Activated CD8-positive, alpha-beta memory T cell treated with anti-CD3 and anti-CD28 coated beads, Interleukin-2, amount 50 U/mL, for 1 hour (primary cell): Measurements from ENCODE around the gene SIGLEC1.

Source experiments
- DNase-seq: peaks from one replicate; pipeline ENCODE4 v3.0.0-alpha.2; 2020; ENCODE audit errors: extremely low read depth

Gene SIGLEC1

DNA sequence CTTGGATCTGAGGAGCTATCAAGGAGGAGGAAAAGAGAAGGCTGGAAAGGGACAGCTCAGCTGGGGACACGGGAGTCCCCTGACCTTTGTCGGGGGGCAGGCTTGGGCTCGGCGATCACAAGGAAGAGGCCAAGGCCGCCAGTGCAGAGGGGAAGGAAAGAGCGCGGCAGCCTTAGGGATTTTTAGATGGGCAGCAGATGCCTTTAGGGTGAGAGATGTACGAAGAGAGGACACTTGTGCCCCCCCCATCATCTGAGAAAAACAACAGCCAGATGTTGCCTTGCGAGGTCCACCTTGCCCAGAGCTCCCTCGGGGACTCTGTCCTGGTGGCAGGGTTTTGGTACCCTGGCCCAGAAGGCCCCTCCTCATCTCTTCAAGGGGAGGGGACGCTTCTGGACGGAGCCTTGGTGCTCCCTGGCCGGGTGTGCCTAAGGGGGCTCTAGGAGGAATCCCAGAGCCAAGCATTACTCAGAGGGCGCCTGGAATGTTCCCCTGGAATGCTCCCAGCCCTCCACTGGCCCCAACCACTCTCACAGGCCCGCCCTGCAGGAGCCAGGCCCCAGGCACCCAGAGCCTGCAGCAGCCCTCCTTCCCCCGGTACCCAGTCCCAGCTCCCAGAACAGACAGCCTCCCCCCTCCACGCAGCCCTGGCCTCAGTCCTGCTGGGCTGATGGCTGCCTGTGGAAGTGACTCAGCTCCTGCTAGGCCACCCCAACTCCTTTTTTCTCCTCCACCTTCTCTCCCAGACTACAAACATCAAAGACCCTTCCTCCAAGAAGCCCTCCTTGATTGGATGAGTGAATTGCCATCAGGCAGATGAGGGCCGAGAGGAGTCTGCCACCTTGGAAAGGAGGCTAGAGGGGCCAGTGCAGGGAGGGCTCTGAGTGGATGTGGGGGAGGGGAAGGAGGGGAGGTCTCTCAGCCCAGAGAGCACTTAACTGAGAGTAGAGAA lies 32.4 kb downstream of the SIGLEC1 start:
- DNase-seq, result no peak

DNA sequence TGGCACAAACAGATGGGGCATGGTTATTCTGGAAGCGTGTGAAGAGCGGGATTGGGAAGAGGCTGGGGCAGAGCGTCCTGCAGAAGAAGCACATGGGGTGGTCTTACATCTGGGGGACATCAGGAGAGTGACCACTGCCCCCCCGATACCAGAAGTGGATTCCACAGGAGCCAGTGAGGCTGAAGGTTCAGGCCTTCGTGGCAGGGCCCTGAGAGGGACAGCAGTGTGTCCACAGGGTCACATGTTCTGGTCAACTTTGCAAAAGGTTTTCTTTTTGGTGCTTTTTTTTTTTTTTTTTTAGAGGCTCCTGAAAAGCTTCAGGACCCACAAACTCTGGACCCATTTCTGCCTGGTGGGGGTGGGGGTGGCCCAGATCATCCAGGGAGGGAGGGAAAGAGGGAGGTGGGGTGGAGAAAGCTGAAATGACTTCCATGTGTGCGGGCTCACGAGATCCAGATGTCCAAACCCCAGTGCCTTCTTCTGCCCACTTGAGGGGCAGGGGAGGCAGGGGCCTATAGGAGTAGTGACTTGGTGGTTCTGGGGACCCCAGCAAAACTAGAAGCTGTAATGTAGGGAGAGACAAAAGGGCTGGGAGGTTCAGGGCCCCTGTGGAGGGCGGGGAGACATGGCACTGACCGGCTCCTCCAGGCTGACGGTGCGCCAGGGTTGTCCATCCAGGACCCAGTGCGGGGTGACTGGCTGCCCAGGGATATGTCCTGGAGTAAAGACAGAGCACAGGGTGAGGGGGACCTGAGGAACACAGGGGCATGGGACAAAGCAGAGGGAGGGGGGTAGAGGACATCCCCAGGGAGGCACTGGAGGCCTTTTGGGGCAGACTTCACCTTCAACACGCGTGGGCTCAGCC lies 33.3 kb downstream of the SIGLEC1 start:
- DNase-seq, result no peak

DNA sequence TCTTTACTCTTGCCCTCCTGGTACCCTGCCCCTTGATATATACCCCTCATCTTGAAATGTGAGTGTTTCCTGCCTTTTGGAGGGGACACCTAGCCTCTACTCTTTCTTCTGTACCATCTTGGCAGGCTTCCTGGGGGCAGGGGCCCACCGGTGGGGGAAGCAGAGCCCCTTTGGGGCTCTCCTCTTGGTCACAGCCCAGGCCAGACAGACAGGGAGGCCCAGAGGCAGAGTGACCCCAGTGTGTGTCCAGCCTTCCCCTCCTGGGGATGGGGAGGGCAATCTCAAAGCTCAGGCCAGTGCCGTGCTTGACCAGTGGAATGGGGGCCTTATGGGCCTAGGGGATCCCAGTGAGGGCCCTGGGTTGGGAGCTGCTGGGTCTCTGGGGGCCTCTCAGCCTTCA lies 34.2 kb downstream of the SIGLEC1 start:
- no peak for DNase-seq

DNA sequence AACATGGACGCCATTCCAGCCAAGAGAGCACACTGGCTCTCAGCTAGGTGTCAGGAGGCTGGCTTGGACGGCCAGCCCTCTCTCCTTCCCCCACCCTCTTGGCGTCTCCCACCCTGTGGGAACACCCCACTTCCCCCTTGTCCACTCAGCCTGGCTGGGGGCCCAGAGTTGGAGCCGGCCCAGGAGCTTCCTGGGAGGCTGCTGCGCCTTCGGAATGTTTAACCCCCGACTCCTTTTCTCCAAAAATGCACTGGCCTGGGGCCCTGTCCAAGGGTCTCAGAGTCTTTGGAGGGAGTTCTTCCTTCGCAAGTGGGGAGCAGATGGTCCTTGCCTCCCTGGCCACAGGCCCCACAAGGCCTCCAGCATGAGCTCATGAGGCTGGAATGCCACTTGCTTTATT lies 34.7 kb downstream of the SIGLEC1 start:
- no peak for DNase-seq

DNA sequence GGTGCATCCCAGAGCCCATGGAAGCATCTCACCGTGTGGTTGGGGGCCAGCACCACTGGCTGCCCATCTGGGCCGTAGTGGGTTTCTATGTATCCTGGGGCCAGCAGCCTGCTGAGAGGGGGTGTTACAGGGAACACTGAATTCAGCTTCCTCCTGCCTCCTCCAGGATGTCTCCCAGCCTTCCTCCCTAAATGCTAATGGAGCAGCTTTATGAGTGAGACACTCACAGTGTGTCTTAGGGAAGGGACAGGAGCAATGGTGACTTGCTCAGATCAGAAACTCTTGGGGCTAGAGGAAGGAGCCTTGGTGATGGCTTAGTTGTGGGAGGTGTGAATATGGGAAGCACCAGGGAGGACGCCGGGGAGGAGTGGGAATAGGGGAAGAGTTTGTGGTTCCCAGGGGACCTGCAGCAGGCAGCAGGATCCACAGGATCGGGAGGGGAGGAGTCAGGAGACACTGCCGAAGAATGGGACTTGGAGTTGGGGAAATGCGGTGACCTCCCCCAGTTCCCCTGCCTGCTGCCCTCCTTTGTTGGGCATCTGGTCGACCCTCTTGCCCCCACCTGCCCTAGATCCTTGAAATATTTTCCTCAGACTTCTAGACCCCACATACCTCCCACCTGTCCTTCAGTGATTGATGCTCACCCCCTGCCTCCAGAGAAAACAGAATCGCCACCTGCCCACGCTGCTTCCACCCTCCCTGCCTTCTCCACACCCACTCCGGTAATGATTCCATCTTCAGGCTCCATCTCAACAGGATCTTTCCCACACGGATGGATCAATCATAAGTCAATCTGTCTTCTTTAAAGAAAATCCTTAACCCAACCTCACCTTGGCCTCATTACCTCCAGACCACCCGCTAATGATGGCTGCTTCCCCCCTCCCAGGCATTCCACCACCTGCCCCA lies 37.2 kb downstream of the SIGLEC1 start:
- no peak for DNase-seq

DNA sequence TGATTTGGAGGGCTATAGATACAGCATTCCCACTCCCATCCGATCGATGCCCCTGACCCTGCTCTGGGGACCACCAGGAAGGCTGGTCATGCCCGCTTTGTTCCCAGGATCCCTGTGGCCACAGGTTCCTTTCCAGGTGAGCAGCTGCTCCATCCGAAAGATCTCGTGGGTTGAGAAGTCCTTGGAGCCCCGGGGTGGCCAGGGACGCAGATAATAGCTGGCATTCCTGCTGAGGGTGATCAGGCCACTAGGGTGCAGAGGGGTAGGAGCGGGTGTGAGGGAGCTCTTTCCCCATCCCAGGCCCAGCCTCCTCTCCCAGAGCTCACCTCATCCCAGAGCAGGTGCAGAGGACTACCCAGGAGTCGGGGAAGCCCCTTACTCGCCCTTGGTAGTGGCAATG lies 38.0 kb downstream of the SIGLEC1 start:
- DNase-seq, result no peak

DNA sequence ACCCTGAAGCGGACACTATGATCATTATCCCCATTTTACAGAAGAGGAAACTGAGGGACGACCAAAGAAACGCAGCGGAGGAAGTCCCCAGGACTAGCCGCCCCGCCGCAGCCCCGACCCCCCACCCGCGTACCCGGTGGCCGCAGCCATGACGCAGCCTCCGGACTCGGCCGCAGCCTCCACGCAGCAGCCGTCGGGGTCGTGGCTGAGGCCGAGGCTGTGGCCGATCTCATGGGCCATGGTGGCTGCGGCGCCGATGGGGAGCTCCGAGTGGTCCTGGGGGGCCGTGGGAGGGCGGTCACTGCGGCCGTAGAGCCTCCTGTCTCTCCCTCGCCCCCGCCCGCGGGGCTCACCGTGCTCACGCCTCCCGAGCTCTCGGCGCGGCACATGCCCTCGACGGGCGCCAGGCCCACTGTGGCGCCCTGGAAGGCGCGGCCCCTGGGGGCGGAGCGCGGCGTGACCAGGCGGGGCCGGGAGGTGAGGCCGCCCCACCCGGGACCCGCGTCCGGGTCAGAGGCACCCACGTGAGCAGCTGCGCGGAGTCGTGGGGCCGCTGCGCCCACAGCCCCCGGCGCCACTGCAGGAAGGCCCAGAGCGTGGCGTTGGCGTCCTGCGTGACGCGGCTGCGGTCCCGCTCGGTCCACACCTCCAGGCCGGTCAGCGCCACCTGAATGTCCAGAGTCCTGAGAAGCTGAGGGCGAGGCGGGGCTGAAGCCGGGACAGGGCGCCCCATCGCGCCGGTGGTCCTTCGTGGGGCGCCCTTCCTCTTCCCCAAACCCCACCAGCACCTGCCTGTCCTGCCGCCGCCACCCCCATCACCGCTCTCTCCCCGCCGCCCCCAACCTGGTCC lies 39.0 kb downstream of the SIGLEC1 start:
- DNase-seq, result no peak

DNA sequence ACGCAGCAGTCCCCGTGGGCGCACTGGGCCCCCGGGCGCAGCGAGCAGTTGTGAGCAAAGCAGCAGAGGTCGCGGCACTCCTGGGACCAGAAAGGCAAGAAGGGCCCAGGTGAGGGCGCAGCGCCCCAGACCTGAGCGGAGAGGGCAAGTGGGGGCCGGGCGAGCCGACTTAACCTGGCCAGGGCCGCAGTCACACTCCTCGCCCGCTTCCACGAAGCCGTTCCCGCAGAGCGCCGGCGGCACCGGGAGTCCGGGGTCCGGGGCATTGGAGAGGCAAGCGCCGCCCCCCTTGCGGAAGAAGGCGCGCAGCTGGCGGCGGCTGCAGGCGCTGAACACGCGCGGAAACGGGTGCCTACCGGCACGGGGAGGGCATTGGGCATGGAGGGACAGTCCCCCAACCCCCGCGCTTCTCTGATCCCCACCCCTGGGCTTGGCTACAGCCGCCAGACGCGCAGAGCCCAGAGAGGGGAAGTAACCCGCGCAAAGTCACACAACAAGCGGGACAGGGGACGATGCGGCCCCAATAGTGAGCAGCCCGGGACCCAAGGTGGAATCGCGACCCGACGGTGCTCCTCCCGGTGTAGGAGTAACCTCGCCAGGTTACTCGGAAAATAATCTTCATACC lies 39.7 kb downstream of the SIGLEC1 start:
- no peak for DNase-seq

DNA sequence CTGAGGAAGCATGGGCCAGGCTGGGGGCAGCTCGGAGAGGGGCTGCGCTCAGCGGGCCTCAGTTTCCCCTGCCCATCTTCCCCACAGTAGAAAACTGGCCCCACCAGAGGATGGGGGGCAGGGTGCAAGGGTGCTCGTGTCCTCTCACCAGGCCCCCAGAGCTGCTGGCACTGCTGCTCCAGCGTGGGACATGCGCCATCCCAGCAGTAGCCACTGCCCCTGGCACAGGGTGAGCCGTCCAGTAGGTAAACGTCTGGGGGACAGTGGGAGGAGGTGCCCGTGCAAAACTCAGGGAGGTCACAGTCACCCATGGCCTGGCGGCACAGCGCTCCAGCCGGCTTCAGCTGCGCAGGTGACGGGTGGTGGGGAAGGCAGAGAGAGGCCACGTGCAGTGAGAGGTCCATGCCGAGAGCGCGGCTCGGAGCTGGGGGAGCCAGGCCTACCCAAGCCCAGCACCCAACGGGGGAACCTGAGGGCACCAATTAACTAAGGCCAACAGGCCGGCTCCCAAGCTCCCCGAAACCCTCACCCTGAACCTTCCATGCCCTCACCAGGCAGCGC lies 40.3 kb downstream of the SIGLEC1 start:
- DNase-seq, result no peak

DNA sequence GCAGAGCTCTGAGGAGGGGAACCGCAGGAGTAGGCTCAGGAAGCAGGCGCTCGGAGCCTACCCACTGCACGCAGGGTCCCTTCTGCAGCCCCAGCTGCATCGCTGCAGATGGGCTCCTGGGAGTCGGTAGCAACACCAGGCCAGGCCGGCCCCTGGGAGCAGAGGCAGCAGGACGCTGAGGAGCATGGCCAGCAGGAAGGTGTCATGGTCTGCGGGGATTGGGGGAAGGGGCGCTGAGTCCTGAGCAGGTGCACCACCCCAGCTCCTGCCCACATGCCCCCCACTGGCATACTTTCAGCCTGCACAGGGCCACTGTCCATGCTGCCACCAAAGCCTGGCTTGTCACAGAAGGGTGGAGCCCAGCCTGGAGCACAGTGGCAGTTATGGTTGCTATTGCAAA lies 41.5 kb downstream of the SIGLEC1 start:
- no peak for DNase-seq

DNA sequence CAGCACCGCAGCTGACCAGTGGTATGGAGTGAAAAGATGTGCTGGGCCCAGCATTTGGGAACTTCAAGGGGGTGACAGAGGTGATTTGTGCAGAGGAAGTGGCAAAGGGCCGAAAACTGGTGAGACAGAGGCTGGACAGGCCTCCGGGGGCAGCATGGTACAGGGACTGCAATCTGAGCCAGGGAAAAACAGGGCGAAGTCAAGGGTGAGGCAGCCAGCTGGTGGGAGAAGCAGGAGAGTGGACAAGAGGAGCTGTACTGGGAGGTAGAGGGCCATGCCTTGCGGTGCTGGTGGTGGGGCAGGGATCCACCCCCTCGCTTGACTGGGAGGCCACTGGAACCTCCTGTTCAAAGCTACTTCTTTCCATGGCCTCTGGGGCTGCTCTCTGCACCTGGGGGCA lies 41.9 kb downstream of the SIGLEC1 start:
- DNase-seq, result no peak

DNA sequence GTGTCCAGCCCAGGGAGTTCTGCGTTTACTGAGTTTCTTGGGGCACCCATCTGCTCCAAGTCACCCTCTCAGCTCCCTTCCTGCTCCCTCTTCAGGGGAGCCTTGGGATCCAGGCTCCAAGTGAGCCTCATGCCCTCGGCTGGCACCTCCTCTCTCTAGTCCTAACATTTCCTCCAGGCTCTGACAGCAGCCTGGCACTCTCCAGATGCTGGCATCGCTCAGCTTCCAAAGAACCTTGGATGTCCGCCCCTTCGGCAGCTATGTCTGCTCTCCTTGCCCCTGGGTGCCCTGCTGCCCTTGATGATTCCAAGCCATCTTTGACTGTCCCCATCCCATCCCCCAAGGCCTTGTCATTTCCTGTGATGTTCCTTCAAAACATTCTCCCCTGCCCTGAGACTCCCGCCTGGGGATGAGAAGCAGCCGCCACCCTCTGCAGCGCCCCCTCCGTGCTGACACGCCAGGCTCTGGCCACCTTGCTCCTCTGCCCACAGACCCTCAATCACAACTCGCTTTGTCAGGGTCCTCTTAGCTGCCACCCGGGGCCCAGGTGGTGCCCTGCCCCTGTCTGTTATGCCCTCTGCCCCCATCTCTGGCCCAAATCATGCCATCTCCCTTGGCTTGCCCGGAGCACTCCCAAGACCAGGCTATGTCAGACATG lies 42.6 kb downstream of the SIGLEC1 start:
- DNase-seq, result no peak

DNA sequence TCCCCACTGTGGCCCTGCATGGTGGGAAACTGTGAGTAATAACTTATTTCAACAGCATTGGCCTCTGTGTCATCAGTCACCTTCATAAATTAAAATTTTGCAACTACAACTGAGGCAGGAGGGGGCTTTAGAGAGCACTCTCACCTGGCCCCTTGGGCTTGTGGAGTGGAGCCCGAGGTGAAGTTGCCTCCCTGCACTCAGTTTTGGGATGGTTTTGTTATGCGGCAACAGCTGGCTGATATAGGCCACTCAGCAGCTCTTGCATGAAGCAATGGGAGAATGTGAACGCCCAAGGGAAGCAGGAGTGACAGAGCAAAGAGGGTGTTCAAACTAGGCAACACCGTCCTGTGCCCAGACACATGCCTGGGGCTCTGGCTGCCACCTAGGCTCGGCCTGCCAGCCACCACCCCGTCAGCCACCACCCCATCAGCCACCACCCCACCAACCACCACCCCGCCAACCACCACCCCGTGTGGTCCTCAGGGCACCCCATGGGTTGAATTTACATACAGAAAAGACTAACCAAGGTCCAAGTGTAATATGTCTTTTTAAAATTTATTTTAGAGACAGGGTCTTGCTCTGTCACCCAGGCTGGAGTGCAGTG lies 44.9 kb downstream of the SIGLEC1 start:
- no peak for DNase-seq

DNA sequence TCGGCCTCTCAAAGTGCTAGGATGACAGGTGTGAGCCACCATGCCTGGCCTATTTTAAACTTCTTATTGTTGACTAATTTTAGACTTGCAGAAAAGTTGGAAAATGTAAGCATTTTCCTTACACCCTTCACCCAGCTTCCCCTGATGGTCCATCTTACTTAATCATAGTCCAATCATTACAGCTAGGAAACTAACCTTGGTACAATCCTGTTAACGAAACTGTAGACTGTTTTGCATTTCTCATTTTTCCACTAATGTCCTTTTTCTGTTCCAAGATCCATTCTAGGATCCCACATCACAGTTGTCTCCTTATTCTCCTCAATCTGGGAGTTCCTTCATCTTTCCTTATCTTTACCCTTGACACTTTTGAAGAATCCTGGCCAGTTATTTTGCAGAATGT lies 48.5 kb downstream of the SIGLEC1 start:
- no peak for DNase-seq

DNA sequence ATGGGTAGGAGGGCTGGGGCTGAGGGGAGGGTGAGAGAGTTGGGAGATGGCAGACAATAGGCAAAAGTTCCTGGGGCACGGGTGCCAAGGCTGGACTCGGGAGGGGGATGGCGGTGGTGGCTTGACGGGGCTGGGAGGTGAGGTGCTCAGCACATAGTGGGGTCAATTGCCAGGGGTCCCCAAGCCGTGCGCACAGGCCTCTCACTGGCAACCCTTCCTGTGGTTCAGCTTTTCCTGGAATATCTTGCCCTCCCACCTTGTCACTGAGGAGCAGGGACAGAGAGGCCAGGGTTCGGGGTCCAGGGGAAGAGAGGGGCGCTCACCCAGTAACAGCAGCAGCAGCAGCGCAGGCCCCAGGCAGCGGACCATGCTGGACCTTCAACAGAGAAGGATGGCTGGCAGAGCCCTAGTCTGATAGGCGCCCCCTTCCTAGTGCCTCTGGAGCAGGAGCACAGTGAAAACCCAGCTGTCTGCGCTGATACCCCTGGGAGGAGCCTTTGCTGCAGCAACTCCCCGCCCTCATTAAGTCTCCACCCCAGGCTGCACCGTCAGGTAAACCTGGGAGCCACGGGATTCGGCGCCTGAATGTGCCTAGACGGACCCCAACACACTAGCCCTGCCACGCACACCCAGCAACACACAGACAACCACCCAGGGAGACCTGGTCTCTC lies 49.2 kb downstream of the SIGLEC1 start, which contains the start of gene GFRA4:
TSS of gene GFRA4 (minus strand) at position 369 of the 671 bp plus-strand sequence. CDS start at position 369, 0 bp downstream.
- DNase-seq, result no peak
